ENCODE measurements around the gene HSP90AA1.
"Not testable (repeated sequence)": the region's sequence is repeated elsewhere in the genome, so short reads cannot be mapped to it uniquely, and the experiment has no call there.

Gene HSP90AA1

DNA sequence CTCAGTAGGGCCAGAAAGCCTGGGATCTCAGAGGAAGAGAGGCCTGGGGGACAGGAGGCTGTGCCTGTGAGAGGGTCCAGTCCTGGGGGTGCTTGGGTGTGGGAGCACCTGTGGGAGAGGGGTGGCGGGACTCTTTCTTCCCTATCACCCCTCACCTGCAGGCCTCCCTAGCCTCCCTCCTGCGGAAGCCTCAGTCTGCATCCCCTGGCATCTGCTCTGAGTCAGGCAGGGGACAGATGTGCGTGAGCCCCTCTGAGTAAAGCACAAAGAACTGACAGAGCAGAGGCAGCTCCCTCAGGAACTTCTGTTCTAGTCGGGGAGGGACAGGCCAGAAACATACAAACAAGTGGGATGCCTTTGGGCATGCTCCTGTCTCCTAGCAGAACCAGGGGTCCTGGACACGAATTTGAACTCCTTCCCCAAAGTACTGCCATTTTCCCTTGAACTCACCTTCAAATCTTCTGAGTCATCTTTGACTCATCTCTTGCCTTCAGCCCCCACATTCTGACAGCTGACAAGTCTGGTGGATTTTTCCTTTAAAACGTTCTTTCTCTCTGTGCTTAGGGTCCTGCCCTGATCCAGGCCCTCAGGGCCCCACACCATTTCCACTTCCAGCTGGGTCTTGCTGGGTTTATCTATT lies 8.5 kb upstream of the HSP90AA1 start:
- DNase-seq (ENCODE audit: low read depth in 2 of 2, low spot score in 1 of 2), result no peak

DNA sequence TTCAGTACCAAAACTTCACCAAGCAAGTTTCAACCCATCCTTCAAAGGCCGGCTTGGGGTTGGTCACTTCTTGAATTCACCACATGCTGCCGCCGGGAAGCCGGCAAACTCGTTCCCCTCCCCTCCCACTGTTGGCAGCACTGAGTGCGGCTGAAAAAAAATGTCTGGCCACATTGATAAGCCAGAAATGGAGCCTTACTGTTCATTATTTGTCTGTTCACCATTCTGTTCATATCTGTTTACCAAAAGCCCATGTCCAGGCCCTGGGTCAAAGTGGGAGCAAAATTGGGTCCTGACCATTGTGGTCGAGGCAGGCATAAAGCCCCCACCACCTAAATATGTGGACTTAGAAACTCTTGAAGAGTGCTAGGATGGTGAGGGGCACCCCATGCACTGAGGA lies 7.3 kb upstream of the HSP90AA1 start:
- DNase-seq (ENCODE audit: low read depth in 2 of 2, low spot score in 1 of 2), result no peak

DNA sequence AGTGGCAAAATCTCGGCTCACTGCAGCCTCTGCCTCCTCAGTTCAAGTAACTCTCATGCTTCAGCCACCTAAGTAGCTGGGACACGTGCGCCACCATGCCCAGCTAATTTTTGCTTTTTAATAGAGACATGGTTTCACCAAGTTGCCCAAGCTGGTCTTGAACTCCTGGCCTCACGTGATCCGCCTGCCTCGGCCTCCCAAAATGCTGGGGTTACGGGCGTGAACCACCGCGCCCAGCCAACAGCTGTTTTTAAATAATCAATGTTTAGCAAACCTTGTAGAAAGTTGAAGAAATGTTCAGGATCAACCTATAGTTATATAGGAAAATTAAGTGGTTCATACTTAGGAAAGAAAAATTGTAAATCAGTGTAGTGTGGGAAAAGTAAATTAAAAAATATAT lies 6.0 kb upstream of the HSP90AA1 start:
- DNase-seq (ENCODE audit: low read depth in 2 of 2, low spot score in 1 of 2), result no peak

DNA sequence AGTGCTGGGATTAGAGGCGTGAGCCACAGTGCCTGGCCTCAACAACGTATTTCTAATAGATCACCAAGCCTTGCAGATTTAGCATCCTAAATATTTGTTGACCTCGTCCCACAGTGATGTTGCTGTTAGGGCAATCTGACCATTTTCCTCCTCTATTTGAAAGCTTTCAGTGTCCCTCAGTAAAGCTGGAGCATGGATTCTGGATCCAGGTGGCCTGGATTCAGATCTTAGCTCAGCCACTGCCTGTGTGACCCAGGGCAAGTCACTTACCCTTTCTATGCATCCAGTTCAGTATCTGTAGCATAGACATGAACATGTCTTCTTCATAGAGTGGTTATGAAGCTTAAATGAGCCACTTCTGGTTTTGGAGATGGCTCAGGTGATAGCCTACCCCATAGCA lies 3.9 kb upstream of the HSP90AA1 start:
- no peak for DNase-seq (ENCODE audit: low read depth in 2 of 2, low spot score in 1 of 2)

GRCh38 chr14:102089621-102090343 lies 2.9 kb upstream of the HSP90AA1 start:
- DNase-seq (ENCODE audit: low read depth in 2 of 2, low spot score in 1 of 2), result no peak

- peak in 1 of 2 donors; percentile 17 for DNase-seq (ENCODE audit: low read depth in 2 of 2, low spot score in 1 of 2)
These were observed 1.4 kb upstream of the HSP90AA1 start for GRCh38 chr14:102088012-102088792.

DNA sequence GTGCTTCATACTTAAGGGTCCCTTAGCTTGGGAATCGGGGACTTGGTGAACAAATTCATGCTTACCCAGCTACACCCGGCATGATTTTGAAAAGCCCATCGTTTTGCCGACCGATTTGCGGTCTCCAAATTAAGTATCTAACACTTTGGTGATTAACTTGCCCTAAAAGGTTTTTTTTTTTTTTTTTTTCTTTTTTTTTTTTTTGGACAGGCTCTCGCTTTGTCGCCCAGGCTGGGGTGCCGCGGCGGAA lies 843 bp upstream of the HSP90AA1 start:
- no peak for DNase-seq (ENCODE audit: low read depth in 2 of 2, low spot score in 1 of 2)

GRCh38 chr14:102086709-102086971 lies 204 bp downstream of the HSP90AA1 start:
- no peak for DNase-seq (ENCODE audit: low read depth in 2 of 2, low spot score in 1 of 2)

GRCh38 chr14:102085948-102086708 lies 716 bp downstream of the HSP90AA1 start:
- peak in 1 of 2 donors; percentile 33 for DNase-seq (ENCODE audit: low read depth in 2 of 2, low spot score in 1 of 2)

- DNase-seq (ENCODE audit: low read depth in 2 of 2, low spot score in 1 of 2), result no peak
These were observed 1.4 kb downstream of the HSP90AA1 start for GRCh38 chr14:102085488-102085887.

DNA sequence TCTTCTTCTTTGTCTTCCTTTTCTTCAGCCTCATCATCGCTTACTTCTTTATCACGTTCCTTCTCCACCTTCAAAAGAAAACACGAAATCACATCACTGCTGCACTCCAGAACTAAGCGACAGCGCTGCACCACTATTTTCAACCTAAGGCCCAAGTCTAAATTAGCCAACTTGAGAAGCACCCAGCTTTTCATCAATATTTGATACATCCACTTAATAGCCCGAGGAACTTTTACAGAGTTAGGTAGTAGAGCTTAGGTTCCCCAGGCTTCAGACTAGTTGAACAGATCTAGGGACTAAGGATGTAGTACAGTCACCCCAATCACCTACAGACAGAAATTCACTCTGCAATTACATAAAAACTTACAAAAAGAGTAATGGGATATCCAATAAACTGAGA lies 1.9 kb downstream of the HSP90AA1 start:
- no peak for DNase-seq (ENCODE audit: low read depth in 2 of 2, low spot score in 1 of 2)

DNA sequence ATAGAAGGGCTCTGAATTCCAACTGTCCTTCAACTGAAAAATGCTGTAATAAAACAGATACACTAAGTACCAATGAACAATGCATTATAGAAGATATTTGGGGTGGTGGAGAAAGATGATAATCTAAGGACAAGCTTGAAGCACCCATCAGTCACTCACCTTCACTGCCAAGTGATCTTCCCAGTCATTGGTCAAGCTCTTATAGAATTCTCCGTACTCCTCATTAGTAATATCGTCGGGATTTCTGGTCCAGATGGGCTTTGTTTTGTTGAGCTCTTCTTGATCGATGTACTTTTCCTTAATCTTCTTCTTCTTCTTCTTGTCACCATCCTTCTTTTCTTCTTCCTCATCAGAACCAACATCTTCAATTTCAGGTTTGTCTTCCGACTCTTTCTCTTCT lies 2.3 kb downstream of the HSP90AA1 start:
- DNase-seq (ENCODE audit: low read depth in 2 of 2, low spot score in 1 of 2), result not testable (repeated sequence)

GRCh38 chr14:102081231-102082080 lies 5.4 kb downstream of the HSP90AA1 start:
- DNase-seq (ENCODE audit: low read depth in 2 of 2, low spot score in 1 of 2), result no peak

DNA sequence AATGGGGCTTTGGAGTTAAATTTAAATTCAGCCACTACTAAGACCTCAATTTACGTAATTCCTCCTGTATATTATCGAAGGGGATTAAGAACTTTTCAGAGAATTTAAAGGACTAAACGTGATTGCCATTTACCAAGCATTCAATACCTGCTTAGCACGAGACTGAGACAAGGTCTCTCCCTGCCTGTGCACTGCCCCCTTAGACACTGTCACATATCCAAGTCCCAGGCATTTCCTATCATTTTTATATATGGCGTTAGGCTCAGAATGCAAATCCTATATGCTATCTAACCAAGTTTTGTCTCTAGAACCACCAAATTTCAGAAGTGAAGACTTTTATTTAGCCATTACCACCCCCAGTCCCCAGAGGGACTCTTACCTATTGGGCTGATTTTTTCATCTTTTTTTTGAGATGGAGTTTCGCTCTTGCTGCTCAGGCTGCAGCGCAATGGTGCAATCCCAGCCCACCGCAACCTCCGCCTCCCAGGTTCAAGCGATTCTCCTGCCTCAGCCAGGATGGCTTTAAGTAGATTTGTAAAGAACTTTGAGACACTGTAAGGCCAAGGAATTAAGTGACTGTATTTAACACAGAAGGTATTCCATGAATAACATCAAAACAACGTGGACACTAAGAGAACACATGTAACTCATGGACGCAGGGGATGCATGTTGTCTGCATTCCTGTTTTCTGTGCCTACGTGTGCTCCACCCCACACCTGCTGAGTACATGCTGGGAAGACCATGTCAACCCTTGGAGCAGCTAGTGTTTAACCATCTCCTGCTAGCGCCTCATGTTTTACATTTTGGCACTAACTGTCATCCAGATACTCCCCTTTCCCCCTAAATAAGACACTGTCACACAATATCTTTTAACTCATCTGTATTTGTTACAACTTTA lies 6.4 kb downstream of the HSP90AA1 start:
- no peak for DNase-seq (ENCODE audit: low read depth in 2 of 2, low spot score in 1 of 2)

DNA sequence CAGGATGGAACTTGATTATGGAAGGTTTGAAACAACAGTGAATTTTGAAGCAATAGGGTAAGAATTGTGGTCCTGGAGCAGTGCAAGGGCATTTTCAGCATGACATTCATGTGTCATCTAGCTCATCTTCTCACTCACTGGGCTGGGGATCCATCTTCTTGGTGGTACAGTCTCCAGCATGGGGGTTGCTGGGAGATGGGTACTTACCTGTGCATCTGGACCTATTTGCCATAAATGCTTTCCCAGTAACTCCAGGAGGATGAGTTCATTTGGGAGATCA lies 7.2 kb downstream of the HSP90AA1 start:
- no peak for DNase-seq (ENCODE audit: low read depth in 2 of 2, low spot score in 1 of 2)

DNA sequence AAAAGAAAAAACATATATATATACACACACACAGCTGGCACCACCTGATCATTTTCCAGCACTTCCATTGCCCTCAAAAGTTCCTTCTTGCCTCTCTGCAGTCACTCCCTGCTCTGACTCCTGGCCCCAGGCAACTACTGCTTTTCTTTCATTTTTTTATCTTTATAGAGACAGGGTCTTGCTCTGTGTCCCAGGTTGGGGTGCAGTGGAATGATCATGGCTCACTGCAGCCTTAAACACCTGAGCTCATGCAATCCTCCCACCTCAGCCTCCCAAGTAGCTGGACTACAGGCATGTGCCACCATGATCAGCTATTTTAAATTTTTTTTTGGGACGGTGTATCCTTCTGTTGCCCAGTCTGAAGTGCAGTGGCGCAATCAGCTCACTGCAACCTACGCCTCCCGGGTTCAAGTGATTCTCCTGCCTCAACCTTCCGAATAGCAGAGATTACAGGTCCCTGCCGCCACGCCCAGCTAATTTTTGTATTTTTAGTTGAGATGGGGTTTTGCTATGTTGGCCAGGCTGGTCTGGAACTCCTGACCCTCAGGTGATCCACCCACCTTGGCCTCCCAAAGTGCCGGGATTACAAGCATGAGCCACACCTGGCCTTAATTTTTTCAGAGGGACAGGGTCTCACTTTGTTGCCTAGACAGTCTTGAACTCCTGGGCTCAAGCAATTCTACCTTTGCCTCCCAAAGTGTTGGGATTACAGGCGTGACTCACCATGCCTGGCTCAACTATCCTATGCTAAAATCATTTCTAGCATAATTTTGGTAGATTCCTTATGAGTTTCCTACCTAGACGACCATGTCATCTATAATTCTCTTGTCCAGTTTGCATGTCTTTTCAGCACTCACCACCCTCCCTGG lies 7.8 kb downstream of the HSP90AA1 start:
- DNase-seq (ENCODE audit: low read depth in 2 of 2, low spot score in 1 of 2), result no peak

- not testable (repeated sequence) for DNase-seq (ENCODE audit: low read depth in 2 of 2, low spot score in 1 of 2)
These were observed 8.5 kb downstream of the HSP90AA1 start for GRCh38 chr14:102078361-102078791.

DNA sequence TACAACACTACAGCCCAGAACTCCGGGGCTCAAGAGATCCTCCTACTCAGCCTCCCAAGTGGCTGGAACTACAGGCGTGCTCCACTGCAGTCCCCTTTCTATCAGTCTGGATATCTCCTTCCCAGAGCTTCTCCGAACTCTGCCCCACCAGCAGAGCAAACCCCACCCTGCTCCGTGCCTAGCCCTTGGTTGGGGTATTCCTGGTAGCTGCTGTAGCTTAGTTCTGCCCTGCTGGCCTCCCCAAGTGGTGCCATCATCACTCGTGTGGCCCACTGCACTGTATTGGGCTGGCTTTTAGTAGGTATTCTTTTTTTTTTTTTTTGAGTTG lies 9.5 kb downstream of the HSP90AA1 start:
- DNase-seq (ENCODE audit: low read depth in 2 of 2, low spot score in 1 of 2), result no peak

DNA sequence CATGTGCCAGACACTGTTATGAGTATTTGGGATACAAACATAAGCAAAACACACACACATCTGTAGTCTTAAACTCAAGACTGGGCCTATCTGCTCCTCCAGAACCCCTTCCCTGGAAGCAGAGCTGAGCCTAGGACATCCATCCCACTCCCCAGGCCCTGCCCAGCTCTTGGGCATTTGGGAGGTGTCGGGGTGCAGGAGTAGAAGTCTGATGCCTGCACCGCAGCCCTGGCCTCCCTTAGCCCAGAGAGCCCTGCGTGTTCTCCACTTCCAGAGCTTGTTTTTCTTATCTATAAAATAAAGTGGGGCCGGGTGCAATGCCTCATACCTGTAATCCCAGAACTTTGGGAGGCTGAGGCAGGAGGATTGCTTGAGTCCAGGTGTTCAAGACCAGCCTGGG lies 11.7 kb downstream of the HSP90AA1 start:
- no peak for DNase-seq (ENCODE audit: low read depth in 2 of 2, low spot score in 1 of 2)

Measured in stimulated activated CD8-positive, alpha-beta memory T cell treated with anti-CD3 and anti-CD28 coated beads, Interleukin-4, amount 100 ng/mL, for 1 hour (primary cell).